Measurements from ENCODE around the gene PPM1H.
A peak's percentile ranks its signal among the peaks of the same experiment; 100 is the strongest.
"Not testable (repeated sequence)": the region's sequence is repeated elsewhere in the genome, so short reads cannot be mapped to it uniquely, and the experiment has no call there.

Gene PPM1H

DNA sequence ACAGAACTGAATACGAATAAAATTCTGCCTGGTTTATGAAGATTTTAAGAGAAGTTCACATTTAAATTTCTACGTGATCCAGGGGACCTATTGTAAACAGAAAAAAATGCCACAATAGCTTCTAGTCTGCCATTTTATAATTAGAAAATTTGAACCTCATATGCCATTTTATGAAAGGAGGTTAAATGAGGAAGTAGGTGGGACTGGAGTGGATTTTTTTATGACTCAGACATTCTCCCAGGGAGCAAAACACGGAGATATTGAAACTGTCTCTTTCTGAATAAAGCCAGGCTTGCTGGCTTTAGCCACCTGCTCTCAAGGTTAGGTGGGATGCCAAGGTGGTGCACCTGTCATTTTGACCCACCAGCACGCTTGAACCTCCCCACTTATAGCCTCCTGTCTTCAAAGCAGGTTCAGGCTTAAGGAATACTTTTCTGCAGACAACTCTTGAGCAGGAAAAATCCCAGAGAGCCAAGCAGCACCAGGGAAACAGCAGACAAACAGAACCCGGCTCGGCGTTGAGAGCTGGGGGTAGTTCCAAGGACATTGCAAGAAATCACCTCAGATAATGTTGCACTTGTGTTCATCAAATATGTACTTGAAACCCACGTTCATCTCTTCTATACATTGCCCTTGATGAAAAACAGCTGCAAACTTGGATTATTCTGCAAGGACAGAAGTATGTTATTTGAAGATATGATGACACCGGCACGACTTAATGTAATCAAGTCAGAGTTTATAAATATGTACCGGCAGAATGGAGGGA lies 203.7 kb downstream of the PPM1H start:
- TF ChIP-seq CTCF (IDR thresholded peaks at IDR 0.05; ENCODE audit: low read depth, low read length): no peak
- DNase-seq (ENCODE audit: extremely low read depth, low read depth): no peak

GRCh38 chr12:62730649-62731048 lies 204.3 kb downstream of the PPM1H start:
- no peak for TF ChIP-seq CTCF (IDR thresholded peaks at IDR 0.05; ENCODE audit: low read depth, low read length)
- DNase-seq (ENCODE audit: extremely low read depth, low read depth): peak; percentile 82

DNA sequence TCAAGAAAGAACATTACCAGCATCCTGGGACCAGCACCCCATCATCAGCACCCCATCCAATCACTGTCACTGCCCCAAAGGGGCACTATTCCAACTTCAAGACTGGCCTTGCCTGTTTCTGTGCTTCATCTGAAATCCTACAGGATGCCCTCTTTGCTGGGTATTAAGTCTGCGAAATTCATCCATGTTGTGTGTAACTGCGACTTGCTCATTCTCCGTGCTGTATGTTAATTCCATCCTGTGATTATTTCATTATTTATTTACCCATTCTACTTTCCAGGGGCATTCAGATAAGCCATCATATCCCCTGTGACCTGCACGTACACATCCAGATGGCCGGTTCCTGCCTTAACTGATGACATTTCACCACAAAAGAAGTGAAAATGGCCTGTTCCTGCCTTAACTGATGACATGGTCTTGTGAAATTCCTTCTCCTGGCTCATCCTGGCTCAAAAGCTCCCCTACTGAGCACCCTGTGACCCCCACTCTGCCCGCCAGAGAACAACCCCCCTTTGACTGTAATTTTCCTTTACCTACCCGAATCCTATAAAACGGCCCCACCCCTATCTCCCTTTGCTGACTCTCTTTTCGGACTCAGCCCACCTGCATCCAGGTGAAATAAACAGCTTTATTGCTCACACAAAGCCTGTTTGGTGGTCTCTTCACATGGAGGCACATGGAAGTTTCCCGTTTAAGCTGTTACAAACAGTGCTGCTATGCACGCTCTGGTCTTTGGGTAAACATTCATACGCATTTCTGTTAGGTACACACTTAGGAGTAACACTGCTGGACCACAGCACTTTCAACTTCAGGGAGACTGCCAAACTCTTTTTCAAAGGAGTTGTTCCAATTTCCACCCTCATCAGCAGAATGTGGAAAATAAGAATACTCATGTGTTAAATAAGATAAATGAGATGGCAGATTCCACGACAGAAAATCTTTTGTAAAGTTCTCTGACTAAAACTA lies 205.1 kb downstream of the PPM1H start:
- DNase-seq (ENCODE audit: extremely low read depth, low read depth): not testable (repeated sequence)

DNA sequence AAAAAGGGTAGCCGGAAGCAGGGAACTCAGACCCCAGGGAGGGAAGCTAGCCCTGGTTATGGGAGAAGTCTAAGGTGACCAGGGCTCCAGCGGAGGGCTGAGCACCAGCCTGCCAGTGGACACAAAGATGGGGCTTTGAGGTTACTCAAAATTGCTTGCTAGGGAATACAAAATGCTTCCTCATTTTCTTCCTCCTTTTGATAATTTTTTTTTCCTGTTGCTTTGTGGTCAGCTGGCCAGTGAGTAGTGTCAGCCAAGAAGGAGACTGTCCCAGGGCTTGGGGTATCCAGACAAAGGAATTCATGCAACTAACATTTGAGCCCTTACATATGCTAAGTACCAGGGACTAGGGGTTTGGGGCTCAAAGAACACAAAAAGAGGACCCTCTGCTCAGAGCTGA lies 206.2 kb downstream of the PPM1H start:
- no peak for TF ChIP-seq CTCF (IDR thresholded peaks at IDR 0.05; ENCODE audit: low read depth, low read length)
- no peak for DNase-seq (ENCODE audit: extremely low read depth, low read depth)

DNA sequence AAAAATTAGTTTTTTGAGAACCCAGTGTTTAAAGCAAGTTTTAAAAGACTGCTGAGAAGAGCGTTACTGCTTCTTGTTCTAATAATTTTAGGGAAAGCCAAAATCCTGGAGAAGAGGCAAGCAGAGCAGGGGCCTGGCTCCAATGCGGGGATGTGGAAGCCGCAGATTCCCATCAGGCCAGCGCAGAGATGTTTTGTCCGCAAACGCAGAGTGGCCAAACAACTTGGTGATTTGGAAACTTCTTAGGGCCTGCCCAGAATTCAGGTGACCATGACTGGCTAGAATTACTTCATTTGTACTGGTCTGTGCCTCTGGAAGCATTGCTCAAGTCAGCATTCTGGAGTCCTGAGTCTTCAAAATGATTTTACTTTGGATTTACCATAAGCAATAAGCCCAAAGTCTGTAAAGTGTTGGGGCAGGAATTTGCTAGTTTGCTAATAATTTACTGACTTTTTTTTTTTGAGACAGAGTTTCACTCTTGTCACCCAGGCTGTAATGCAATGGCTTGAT lies 208.4 kb downstream of the PPM1H start:
- no peak for DNase-seq (ENCODE audit: extremely low read depth, low read depth)
- no peak for TF ChIP-seq CTCF (IDR thresholded peaks at IDR 0.05; ENCODE audit: low read depth, low read length)

DNA sequence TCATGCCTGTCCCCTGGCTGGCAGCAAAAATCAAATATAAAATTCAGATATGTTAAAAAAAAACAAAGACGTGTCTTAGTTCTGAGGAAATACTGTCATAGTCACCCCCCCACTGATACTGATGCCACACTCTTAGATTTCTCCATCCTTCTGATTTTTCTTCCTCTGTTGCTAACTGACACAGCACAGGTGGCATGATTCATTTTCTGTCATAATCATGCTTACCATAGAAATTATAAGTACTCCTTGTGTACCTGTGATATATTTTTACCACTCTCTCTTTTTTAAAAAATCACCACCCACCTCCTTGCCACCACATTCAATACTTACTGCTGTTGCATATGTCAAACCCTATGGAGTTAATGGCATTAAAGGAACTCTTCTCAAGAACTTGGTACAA lies 209.2 kb downstream of the PPM1H start:
- TF ChIP-seq CTCF (IDR thresholded peaks at IDR 0.05; ENCODE audit: low read depth, low read length): no peak
- DNase-seq (ENCODE audit: extremely low read depth, low read depth): no peak

GRCh38 chr12:62724947-62725451 lies 210.0 kb downstream of the PPM1H start:
- DNase-seq (ENCODE audit: extremely low read depth, low read depth): peak; percentile 75
- no peak for TF ChIP-seq CTCF (IDR thresholded peaks at IDR 0.05; ENCODE audit: low read depth, low read length)

Data from AG09319 (cell line).